GM12878 (cell line): Measurements from ENCODE around the gene WIPF2.

ENCODE experiments used
- BHLHE40 ChIP-seq, 2 experiments: fragments of 450-650 bp in 1 of 2; IDR thresholded peaks; 2 replicates each; pipeline ENCODE4 v1.6.1; 2011 to 2017; ENCODE audit warnings: low read depth in 2 of 2, borderline replicate concordance in 1 of 2, improper control_type of control experiment in 1 of 2, low read length in 1 of 2, mild to moderate bottlenecking in 1 of 2
- POLR2A ChIP-seq: IDR thresholded peaks from 2 replicates; pipeline ENCODE4 v1.6.1; 2011; ENCODE audit warnings: low read depth, mild to moderate bottlenecking, low read length
- USF2 ChIP-seq: IDR thresholded peaks from 2 replicates; pipeline ENCODE4 v1.6.1; 2011; ENCODE audit warnings: low read depth, low read length, improper control_type of control experiment, borderline replicate concordance
- ZNF207 ChIP-seq: fragments of 450-650 bp; IDR thresholded peaks from 2 replicates; pipeline ENCODE4 v1.6.1; 2014; ENCODE audit warnings: antibody characterized with exemption, mild to moderate bottlenecking, borderline replicate concordance
- TF ChIP-seq, protein P1 (sequence below), 3 experiments: IDR thresholded peaks in 2 of 3; conservative IDR thresholded peaks in 1 of 3; 2 replicates each; pipeline ENCODE4 v1.5.1; 2011; ENCODE audit warnings: low read depth in 3 of 3, low read length in 3 of 3, mild to moderate bottlenecking in 3 of 3, control low read depth in 2 of 3, moderate library complexity in 2 of 3, inconsistent platforms in 1 of 3, mixed read lengths in 1 of 3; ENCODE audit not compliant: control insufficient read depth in 2 of 3, insufficient read depth in 1 of 3; ENCODE audit errors: extremely low read depth in 1 of 3

GRCh38 chr17:40313668-40314583, 94.8 kb downstream of the WIPF2 start:
- no peak for TF ChIP-seq POLR2A
- TF ChIP-seq ZNF207: no peak
- TF ChIP-seq USF2: no peak
- TF ChIP-seq, protein P1, sequence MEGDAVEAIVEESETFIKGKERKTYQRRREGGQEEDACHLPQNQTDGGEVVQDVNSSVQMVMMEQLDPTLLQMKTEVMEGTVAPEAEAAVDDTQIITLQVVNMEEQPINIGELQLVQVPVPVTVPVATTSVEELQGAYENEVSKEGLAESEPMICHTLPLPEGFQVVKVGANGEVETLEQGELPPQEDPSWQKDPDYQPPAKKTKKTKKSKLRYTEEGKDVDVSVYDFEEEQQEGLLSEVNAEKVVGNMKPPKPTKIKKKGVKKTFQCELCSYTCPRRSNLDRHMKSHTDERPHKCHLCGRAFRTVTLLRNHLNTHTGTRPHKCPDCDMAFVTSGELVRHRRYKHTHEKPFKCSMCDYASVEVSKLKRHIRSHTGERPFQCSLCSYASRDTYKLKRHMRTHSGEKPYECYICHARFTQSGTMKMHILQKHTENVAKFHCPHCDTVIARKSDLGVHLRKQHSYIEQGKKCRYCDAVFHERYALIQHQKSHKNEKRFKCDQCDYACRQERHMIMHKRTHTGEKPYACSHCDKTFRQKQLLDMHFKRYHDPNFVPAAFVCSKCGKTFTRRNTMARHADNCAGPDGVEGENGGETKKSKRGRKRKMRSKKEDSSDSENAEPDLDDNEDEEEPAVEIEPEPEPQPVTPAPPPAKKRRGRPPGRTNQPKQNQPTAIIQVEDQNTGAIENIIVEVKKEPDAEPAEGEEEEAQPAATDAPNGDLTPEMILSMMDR (IDR thresholded peaks at IDR 0.05 in 2 of 3, conservative IDR thresholded peaks at IDR 0.05 in 1 of 3; ENCODE audit: control insufficient read depth in 2 of 3, extremely low read depth in 1 of 3, insufficient read depth in 1 of 3, low read depth in 3 of 3, low read length in 3 of 3): no peak
- no peak for TF ChIP-seq BHLHE40 (IDR thresholded peaks at IDR 0.05; ENCODE audit: borderline replicate concordance in 1 of 2, low read depth in 2 of 2, low read length in 1 of 2)
